LHCN-M2 (cell line): ENCODE measurements around the gene PPP1R10. TPM values are rescaled to one million over a fixed set of nuclear protein-coding genes. Genes with fewer than 3 reads are reported as not detected.
A peak's percentile ranks its signal among the peaks of the same experiment; 100 is the strongest.
"Not testable (repeated sequence)": the region's sequence is repeated elsewhere in the genome, so short reads cannot be mapped to it uniquely, and the experiment has no call there.

Experiments
- DNase-seq: peaks from one replicate; pipeline ENCODE4 v3.0.0-alpha.2; 2012; ENCODE audit warnings: low read depth
- polyA plus RNA-seq: library from polyadenylated mRNA; unstranded; fragments of >200 nt; gene quantifications from one replicate; pipeline ENCODE4 v1.2.1, GENCODE V29; 2012; ENCODE audit warnings: missing spikeins
- total RNA-seq: library from RNA; depleted of rRNA; stranded (reverse); fragments of >200 nt; gene quantifications from 2 replicates; pipeline ENCODE4 v1.2.3, GENCODE V29; 2014; rRNA removed

The PPP1R10 gene
- 37.9 and 43.9 TPM in 2 replicates for total RNA-seq
- 17.7 TPM for polyA plus RNA-seq

DNA sequence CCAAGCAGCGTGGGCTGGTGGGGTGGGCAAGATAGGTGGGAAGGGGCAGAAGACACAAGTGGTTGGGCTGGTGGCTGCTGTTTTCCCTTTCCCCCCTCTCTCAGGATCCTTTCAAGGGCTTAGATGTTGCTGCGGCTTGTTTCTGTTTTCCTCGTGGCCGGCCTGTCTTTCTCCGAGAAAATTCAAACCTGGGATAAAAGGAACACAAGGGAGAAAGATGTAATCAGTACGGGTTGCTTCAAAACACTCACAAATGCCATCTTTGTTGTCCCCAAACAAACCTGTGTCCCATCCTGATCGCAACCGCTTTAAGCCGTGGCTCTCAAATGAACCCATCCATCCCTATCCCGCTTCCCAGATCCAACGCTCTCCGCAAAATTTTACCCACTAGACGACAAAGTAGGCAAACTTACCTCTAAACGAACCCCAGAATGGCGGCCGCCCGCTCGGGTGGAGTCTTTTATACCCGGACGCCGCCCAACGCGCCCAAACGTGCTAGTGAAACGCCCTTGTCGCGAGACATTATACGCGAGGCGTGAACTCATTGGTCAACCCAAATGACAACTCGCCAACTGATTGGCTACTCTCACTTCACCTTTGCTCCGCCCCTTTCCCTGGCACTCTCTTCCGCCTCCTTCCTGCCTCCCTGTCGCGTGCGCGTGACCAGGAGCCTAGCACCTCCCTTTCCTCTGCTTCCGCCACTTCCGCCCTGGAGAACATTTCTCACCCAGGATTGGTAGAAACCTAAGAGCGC is at the start of gene PPP1R10:
Gene PPP1R10 (minus strand): TSS at position 433 of the 754 bp plus-strand sequence. CDS start 7,299 bp downstream, outside the sequence.
- DNase-seq, result peak; percentile 100

DNA sequence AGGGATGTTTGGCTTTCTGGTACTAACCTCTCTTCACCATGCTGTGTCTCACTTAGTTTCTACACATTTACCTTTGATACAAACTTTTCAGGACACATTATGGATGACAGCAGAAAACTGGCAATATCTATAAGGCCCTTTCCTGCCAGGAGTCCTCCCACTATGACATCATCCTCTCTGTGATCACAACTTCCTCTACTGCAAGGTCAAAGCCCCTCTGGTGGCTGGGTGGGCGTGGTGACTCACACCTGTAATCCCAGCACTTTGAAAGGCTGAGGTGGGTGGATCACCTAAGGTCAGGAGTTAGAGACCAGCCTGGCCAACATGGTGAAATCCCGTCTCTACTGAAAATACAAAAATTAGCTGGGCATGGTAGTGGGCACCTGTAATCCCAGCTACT is 49.3 kb upstream of the PPP1R10 start:
- DNase-seq, result not testable (repeated sequence)

DNA sequence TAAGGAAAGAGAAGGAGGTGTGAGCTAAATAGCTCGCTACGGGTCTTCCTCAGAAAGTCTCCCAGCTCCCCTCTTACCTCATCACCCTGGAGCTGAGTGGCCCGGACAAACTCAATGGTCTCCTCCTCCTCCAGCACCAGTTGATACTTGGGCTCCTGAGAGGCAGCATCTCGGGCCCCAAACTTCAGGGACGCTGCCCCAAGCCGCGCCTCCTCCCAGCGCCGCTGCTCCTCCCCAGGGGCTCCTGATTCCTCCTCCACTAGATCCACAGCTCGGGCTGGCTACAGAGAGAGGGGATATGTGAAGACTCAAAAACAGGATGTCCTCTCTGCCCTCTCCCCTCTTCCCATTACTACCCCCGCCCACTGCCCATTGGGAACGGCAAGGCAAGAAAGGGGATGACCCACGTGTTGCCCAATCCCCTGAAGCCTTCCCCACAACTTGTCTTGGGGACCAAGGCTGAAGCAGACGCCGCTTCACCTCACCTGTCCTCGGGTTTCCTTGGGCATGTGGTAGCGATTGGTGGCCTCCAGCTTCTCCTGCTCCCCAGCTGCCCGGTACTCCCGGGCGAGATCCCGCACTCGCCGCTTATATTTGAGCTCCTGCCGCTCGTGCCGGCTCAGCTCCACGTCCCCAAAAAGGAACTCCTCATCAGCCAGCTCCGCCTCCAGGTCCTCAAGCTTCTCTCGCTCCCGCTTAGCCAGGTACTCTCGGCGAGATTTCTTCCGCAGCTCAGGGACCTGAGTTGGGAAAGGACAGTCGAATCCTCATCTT is 48.1 kb upstream of the PPP1R10 start:
- no peak for DNase-seq

DNA sequence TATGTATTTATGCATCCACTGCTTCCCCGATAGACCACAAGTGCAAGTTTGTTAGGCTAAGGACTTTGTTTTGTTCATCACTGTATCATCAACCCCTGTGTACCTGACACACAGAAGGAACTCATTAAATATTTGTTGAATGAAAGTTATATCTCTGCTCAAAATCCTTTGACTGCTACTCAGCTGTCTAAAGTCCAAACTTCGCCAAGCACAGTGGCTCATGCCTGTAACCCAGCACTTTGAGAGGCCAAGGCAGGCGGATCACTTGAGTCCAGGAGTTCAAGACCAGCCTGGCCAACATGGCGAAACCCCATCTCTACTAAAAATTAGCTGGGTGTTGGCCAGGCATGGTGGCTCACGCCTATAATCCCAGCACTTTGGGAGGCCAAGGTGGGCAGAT is 40.9 kb upstream of the PPP1R10 start:
- not testable (repeated sequence) for DNase-seq

DNA sequence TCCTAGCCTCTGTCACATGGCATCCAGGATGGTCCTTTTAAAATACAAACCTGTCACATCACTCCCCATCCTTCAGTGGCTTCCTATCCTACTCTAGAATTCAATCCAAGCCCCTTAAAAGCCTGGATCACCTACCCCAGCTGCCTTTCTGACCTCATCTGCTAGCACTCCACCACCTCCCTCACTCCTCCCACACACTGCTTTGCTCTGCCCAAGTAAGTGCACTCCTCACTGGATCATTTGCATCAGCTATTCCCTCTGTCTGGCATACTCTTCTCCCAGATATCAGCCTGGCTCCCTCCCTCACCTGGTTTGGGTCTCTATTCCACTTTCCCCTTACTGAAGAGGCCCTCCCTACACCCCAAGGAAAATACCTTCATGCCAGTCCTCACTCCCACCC is 40.4 kb upstream of the PPP1R10 start:
- DNase-seq, result no peak

DNA sequence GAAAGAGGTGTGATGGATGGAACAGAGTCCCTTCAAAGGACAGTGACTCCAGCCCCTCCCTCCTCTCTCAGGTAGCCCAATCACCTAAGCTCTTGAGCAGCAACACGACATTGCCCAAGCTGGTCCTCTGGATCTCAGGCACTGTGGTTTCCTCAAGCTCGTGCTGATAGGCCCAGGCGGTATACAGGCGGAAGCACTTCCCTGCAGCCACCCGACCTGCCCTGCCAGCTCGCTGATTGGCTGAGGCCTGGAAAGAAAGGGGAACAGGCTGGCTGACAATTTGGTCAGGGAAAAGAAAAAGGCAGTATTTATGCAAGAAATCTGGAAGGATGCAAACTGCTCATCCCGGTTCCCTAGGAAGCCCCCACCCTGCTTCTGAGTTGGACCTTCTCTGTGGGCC is 39.5 kb upstream of the PPP1R10 start:
- no peak for DNase-seq

DNA sequence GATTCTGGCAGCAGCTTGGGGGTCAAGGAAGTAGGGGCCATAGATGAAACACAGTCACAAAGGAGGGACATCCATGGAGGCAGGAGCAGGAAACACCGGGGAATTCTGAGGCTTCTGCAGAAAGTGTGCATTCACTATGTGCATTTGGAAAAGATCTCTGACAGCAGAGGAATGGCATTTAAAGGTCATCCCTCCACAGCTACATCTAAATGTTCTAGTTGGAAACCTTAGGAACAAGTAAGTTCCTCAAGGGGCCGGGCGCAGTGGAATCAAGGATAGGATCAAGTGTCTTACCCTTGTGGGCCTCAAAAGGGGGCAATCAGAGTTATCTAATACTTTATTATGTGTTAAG is 38.7 kb upstream of the PPP1R10 start:
- DNase-seq, result no peak

DNA sequence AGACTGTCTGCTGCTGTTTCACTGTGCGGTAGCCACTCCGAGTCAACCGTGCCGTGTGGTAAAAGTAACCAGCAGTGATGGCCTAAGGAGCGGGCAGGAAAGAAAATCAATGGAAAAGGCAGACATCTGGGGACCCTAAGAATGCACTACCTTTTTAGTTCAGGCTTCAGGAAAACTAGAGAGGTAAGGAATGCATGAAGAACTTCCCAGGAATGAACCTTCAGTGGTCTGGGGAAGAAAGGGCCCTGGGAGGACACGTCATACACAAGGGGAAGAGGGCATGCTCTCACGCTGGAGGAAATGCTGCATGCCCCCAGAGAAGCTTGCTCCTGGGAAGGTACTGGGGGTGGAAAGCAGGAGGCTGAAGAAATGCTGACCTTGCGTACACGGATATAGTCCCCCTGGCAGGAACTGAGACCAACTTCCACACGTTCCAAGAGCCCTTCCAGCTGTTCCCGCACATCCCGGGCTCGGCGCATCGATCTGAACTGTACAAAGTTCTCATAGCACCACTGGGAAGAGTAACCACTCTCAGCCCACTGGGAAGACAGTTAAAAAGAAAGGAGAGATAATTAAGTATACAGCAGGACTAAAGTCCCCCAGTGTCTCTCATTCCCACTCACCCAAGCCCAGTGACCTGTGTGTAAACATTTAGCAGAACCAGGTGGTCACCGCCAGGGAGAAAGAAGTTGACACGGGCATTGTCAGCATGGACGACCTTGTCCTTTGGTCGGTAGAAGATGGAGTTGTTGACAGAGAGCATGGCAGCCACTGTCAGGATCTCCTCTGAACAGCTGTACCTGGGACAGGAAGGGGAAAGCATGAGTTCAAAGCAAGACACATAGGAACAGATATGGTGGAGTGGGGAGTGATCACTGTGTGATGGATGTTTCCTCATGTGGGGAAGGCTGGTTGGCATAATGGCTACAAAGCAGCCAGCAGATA is 38.0 kb upstream of the PPP1R10 start:
- no peak for DNase-seq

DNA sequence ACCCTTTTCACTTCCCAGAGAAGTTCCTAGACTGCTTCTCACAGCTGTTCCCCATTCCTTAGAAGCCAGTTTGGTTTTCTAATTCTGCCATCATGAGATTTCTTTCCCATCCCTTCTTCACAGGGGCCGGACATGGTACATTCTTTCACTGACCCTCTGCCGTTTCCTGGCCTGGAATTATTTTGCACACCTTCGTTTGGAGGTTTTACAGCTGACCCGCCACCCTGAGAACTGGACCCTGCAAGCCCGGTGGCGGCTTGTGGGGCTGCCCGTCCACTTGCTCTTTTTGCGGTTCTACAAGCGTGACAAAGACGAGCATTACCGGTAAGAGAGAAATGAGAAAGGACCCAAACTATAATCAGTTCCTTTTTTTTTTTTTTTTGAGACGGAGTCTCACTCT is 34.1 kb upstream of the PPP1R10 start:
- no peak for DNase-seq

DNA sequence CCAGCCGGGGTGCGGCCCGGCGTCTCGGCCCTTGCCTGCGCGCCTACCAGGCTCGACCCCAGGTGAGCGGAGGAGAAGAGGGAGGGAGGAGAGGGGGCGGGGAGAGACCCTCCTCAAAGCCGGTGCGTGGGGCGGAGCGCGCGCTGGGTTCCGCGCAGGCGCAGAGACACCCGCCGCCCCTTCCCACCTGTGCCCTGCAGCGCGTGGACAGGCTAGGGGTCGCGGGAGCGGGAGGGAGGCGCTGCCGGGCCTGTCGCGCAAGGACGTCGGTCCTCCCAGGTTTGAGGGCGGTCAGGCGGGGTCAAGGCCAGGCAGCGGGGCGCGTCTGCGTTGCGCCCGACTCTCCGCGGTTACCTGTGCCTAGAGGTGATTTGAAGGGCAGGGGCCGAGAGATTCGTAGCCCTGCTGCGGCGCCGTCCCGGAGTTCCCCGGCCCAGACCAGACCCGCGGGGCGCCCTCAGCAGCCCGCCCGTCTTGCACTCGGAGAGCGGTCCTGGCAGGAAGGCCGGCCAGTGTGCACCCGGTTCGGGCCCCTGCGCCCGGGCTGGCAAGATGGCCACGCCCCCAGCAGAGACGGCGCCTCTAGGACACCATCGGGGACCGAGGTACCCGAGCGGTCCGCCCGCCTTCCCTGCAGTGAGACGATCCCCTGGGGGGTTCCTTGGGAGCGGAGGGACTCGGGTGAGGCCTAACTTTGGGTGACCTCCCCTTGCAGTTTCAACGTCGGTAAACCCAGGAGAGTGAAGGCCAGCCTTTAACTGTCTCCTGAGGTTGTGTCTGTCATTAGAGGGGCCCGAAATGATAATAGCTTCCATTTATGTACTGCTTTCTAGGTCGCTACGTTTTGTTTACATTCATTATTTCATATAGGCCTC is 30.4 kb upstream of the PPP1R10 start:
- peak; percentile 69 for DNase-seq

DNA sequence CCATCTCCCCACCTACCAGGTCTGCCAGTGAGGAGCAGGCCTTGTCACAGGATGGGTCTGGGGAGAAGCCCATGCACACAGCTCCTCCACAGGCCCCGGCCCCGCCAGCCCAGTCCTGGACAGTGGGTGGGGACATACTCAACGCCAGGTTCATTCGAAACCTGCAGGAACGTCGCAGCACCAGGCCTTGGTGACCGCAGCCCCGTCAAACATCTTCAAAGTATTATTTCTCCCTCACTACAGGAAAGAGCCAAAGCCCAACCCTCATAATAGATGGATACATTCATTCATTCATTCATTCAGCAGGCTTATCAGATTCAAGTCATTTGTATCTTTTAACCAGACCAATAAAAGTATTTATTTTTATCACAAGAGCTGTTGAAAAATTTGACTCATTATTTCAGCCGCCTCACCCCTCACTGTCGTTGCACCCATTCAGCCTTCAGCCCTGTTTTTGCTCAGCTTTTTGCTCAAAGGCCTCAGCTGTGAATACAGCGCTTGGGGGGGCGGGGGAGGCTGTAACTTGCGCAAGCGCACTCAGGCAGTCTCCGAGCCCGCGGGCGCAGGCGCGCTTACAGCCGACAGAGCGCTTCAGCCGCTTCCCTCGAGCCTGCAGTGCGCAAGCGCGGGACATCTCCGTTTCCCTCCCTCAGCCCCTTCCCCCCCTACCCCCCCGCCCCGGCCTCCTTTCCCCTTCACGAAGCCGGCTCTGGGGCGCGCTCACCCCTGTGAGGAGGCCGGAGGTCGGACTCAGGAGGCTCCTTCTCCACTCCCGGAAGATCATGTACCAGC is 29.6 kb upstream of the PPP1R10 start, which contains the start of gene C6orf136:
Gene C6orf136 (plus strand): TSS at position 684 of the 792 bp plus-strand sequence. CDS start 99 bp downstream, at position 783.
- peak; percentile 87 for DNase-seq

DNA sequence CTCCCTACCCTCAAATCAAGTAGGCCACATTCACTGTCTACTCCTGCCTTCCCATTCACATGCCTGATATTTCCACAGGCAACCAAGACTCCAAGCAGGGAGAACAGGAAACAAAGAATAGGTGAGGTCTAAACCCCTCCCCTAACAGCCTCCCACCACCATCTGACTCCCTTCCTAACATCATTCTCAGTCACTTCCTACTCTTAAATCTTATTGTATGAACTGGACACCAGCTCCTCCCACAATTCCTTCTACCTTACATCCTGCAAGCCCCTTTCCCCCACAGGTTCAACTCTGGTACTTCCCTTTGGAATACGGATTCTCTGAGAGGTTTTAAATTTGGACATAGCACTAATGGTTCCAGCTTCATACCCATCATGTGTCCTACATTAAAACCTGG is 28.9 kb upstream of the PPP1R10 start:
- DNase-seq, result no peak

DNA sequence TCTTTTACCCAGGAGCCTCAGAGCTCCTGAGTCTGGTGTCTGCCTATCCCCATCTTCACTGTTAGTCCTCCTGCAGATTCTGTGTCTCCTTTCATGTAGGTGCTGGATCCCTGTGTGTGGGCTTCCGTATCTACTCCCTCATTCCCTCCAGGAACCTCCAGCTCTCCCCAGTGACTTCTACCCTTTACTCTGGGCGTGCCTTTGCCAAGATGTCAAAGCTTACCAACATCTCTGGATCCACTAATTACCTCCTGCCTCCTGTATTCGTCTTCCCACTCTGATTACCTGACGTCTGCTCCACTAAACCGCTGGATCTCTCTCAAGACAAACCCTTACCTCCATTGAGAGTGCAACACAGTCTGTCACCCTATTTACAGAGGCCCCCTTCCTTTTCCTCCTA is 27.7 kb upstream of the PPP1R10 start:
- no peak for DNase-seq

DNA sequence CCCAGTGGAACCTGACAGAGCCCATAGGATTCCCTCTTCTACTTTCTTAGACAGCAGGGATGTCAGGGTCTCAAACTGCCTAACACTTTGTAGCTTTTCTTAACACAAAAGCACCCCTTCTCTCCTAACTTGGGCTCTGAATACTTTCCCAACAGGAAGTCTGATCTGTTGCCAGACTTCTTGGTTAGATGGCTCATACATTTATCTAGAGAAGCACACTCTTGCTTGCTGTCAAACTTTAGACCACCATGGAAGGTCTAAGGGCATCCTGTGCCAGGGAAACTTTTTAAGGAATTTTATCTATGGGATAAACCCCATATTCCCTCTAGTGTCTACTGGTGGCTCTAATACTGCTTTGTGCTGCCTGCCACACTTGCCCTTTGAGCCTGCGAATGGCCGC is 26.6 kb upstream of the PPP1R10 start:
- DNase-seq, result no peak

DNA sequence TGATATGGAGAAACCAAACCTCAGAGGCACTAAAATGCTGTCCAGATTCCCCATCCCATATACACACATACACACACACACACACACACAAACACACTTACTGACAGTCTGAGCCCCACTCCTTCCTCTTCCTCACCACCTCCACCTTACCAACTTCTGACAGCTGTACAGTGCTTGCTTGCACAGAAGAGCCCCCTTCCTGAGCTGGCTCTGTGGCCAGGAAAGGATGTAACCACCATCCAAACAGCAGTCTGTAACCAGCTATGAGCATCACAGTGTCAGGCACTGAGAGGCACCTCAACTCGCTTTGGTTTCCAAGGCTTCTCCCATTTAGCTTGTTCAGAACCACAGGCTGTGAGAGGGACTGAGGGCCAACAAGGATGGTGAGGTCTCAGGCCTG is 24.0 kb upstream of the PPP1R10 start:
- no peak for DNase-seq

DNA sequence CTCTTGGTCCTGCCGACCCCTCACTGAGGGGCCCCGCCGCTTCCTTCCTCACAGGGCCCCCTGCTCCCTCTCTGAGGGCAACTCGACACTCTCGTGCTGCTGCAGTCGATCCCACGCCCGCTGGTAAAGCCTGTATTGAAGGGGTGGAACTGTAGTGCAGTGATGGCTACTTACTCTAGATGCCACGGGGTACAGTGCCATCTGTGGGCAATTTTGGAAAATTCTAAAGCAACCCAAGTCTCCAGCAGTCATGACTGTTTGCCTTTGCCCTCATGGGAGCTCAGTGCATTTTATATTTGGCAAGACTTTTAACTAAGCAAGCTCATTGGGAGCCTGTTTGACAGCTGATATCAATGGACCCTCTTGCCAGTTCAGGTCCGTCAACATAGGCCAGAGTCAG is 23.4 kb upstream of the PPP1R10 start:
- no peak for DNase-seq

DNA sequence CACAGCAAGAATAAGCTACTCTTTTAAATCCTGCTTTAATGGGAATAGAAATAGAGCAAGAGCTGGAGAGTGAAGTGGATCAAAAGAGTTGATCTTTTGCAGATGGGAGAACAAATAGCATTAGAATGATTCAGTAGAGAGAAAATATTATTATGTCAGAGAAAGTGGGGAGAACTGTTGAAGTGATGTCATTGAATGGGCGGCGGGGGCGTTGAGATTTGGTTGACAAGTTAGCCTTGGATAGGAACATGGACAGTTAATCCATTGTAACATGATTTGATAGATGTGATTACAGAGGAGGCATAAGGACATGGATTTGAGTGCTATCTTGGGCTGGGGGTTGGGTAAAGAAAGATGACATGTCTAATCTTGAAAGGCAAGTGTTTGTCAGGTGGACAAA is 18.8 kb upstream of the PPP1R10 start:
- no peak for DNase-seq

DNA sequence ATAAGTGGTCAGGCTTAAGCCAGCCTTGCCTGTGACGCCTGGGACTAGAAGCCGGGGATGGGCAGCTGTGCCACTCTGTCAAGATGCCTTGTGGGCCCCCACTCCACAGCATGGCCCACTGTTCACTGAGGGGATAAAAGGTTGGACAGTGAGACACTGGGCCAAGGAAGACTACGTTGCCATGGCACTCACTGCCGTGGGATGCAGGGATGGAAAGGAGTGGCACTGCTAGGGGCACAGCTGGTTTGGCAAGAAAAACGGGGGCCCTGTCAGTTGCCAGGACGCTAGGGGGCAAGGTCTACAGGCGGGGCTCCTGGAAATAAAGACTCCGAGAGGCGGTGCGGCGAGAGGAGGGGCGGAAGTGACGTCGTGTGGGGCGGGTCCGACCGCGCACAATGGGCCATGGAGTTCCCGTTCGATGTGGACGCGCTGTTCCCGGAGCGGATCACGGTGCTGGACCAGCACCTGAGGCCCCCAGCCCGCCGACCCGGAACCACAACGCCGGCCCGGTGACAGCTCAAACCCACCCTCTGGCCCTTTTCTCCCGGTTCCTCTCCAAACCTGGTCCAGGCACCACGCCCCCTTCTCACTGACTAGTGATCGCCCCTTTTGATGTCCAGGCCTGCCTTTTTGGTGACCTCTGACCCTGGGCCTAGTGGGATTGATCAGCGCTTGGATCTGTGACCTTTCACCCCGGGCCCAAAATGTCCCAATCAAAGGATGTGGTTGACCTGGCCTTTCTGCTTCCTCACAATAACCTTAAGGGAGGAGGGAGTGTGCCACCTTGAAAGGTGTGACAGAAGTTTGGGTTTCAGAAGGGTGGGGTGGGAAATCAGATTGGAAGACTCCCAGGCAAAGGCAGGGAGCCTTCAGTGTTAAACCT is 9.7 kb upstream of the PPP1R10 start, which contains the start of gene ATAT1:
Gene ATAT1 (plus strand): TSS at position 391 of the 883 bp plus-strand sequence.
- peak; percentile 86 for DNase-seq

DNA sequence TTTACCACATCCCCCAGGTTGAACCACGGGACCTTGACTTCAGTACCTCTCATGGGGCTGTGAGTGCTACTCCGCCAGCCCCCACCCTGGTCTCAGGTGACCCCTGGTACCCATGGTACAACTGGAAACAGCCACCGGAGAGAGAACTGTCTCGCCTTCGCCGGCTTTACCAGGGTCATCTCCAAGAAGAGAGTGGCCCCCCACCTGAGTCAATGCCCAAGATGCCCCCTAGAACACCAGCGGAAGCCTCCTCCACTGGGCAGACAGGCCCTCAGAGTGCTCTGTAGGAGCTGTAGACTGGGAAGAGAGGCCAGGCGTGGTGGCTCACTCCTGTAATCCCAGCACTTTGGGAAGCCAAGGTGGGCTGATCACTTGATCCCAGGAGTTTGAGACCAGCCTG is 8.5 kb upstream of the PPP1R10 start:
- DNase-seq, result no peak
